GM12873 (cell line): Measurements from ENCODE around the gene OR7C1.

Experiments
- TF ChIP-seq, protein P1 (sequence below): IDR thresholded peaks from 2 replicates; pipeline ENCODE4 v1.5.1; 2012; ENCODE audit warnings: low read depth, mild to moderate bottlenecking, moderate library complexity, low read length, control low read depth; ENCODE audit not compliant: insufficient read depth; ENCODE audit errors: missing control alignments

The OR7C1 gene

DNA sequence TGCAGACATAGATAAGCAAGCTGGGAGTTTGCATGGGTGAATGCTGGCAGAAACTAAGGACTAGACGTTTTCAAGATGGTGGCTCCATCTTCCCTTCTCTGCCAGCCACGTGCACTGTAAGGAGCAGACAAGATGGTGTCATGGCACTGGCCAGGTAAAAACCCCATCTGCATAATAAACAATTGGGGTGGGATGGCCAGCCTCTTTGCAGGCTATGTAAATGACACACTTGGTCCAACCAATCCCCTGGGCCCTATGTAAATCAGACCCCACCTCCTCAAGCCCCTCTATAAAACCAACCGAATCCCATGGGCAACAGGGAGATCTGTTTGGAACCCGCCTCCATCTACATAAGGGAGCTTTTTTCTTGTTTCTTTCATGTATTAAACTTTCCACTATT is 2.4 kb upstream of the OR7C1 start:
- TF ChIP-seq, protein P1, sequence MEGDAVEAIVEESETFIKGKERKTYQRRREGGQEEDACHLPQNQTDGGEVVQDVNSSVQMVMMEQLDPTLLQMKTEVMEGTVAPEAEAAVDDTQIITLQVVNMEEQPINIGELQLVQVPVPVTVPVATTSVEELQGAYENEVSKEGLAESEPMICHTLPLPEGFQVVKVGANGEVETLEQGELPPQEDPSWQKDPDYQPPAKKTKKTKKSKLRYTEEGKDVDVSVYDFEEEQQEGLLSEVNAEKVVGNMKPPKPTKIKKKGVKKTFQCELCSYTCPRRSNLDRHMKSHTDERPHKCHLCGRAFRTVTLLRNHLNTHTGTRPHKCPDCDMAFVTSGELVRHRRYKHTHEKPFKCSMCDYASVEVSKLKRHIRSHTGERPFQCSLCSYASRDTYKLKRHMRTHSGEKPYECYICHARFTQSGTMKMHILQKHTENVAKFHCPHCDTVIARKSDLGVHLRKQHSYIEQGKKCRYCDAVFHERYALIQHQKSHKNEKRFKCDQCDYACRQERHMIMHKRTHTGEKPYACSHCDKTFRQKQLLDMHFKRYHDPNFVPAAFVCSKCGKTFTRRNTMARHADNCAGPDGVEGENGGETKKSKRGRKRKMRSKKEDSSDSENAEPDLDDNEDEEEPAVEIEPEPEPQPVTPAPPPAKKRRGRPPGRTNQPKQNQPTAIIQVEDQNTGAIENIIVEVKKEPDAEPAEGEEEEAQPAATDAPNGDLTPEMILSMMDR: no peak

DNA sequence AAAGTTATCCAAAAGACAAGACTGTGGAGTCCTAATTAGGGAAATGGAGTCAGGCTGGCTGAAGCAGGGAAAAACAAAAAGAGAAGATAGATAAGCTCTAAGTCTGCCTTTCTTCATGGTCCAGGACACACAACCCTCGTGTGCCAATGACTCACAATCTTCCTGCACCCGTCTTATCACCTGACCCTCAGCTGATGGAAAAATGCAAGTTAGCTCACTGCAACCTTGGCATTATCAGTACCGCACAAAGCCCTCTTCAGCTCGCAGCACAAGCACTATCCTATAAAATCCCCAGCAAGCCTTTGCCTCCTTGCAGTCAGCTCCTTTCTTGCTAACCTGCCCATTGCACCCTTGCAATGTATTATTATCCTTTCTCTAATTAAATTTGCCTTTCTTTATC is 4.3 kb downstream of the OR7C1 start:
- TF ChIP-seq, protein P1: no peak

DNA sequence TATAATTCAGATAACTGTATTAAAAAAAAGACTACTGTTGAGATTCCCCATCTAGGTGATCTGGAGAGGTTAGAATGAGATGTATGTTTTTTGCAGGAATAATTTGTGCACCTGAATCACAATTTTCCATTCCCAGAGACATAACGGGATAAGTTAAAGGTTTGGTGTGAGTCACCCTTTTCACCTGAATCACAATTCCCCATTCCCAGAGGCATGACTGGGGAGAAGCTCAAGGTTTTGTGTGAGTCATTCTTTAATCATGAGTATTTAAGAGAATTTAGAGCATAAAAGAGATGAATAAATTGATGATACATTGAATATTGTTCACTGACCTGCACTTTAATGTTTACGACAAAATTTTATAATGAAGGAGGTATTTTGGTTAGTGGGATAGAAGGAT is 9.0 kb downstream of the OR7C1 start:
- TF ChIP-seq, protein P1: no peak

DNA sequence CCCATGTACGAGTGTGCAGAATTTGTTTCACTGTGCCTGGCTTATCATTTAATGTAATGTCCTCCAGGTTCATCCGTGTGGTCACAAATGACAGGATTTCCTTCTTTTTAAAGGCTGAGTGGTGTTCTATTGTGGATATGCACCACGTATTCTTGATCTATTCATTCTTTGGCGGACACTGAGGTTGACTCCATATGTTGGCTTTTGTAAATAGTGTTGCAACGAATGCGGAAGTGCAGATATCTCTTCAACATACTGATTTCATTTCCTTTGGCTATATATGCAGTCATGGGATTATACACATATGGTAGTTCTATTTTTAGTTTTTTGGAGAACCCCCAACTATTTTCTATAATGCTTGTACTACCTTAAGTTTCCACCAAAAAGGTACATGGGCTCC is 13.0 kb downstream of the OR7C1 start:
- TF ChIP-seq, protein P1: no peak

DNA sequence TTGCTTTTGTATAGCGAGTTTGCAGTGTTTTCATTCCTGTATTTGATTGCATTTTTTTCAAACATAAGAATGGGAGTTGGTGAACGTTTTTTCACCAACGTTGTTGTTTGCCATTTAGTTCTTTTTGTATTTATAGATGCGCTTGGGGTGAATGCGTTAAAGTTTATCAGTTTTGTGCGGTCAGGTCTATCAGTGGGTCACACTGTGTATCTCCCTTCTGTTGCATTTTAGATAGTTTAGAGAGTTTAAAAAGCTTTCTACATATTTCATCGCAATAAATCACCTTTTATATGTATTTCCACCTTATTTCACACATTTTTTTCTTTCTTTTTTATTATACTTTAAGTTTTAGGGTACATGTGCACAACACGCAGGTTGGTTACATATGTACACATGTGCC is 16.4 kb downstream of the OR7C1 start:
- TF ChIP-seq, protein P1: no peak

DNA sequence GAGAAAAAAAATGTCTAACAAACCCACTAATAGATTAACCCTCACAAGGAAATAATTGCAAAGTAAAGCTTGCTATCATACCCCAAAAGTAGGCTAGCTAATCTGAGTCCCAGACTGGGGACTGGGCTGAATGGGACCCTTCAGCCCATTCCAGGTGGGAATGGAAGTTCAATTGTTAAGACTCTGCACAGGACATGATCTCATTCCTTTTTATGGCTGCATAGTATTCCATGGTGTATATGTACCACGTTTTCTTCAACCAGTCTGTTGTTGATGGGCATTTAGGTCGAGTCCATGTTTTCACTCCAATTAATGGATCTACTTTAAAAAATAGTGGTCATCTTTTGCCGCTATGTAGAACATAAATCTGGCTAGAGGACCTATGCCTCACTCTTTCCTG is 17.9 kb downstream of the OR7C1 start:
- TF ChIP-seq, protein P1: no peak

DNA sequence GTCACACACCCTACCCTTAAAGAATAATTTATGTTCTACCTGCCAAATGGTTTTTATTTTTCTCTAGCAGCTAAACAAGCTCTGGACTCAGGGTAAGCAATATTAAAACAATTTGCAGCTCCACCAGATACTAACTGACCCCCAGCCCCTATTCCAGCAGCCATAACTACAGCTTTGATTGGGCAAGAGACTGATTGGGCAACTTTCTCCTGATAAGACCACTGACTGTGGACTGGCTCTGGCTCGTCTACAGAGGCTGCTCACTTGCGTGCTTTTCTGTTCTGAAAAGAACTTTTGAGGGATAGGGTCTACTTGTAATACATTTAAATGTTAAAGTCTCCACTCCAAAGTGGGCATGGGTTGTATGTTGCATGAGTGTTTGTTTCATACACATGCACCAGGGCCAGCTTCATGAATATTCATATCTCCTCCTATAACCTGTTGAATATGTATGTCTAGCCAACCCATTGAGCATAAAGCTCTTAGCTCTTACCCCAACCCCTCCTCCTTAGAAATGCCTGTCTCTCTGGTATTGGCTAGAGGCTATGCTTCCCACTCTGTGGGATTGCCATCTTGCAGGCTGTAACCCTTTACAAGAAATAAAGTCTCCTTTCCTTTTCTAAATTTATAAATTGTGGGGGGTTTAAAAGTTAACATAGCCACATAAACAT is 19.9 kb downstream of the OR7C1 start:
- TF ChIP-seq, protein P1: no peak
